Measurements from ENCODE around the gene POLA1.

GRCh38 chrX:24741330-24741729, 47.6 kb downstream of the POLA1 start:
- TF ChIP-seq CTCF (conservative IDR thresholded peaks at IDR 0.05) = no peak
- TF ChIP-seq ZFX (IDR thresholded peaks at IDR 0.05) = no peak

Data from C4-2B (cell line).